ENCODE results near the gene GALNT2. TPM values are rescaled to one million over a fixed set of nuclear protein-coding genes. Genes with fewer than 3 reads are reported as not detected.

The GALNT2 gene
- total RNA-seq, 1 donor from 2014 or later, result 36.0 TPM

DNA sequence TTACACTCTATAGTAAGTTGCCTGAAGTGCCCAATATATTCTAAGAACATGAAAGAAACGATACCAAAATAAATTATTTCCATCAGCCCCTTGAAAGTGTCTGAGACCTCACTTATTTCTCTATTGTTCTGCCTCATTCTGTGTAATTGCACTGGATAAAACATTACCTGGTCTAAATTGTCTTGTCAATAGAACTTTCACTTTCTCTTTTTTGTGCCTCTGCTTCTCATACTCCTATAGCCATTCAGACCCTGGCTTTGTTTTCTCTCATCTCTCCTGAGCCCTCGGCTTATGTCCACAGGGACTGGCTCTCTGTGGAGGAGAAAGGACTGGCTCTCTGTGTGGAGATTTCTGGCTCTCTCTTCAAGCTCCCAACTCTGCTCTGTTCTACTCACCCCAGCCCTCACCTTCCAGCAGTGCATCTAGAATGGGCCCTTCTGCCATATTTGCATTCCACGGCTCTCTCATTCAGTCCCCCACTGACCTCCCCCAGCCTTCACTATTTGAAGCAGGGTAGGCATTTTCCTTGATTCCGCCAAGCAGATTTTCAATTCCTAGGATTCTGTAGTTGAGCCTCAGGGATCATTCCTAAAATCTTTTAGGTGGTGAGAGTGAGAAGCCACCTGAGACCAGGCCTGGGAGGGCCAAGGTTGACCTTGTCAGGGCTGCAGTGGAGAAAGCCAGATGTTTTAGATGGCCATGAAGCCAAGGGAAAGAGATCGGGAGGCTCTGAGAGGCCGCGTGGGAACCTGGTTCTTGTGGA lies 15.9 kb upstream of the GALNT2 start:
- H3K27ac ChIP-seq (ENCODE audit: low read depth, low read length), result no peak overlapping the region
- peaks cover 3 to 13% (median 3%) of the 10 kb centered on the region in 3 donors for H3K4me1 ChIP-seq (ENCODE audit: control insufficient read depth in 3 of 3, insufficient read depth in 3 of 3, low read length in 3 of 3)
- H3K27me3 ChIP-seq (ENCODE audit: control insufficient read depth in 3 of 3, insufficient read depth in 3 of 3, low read length in 3 of 3), result peaks cover 0 to 1% (median 0%) of the 10 kb centered on the region in 3 donors
- H3K9me3 ChIP-seq (ENCODE audit: control insufficient read depth in 3 of 3, low read length in 3 of 3), result no peaks in the 10 kb centered on the region
- H3K4me3 ChIP-seq (ENCODE audit: low read length in 3 of 3), result no peak overlapping the region
- H3K9ac ChIP-seq (ENCODE audit: low read depth in 1 of 3, low read length in 3 of 3), result no peak overlapping the region
- no peaks in the 10 kb centered on the region for H3K36me3 ChIP-seq (ENCODE audit: control insufficient read depth in 3 of 3, insufficient read depth in 3 of 3, low read length in 3 of 3)

DNA sequence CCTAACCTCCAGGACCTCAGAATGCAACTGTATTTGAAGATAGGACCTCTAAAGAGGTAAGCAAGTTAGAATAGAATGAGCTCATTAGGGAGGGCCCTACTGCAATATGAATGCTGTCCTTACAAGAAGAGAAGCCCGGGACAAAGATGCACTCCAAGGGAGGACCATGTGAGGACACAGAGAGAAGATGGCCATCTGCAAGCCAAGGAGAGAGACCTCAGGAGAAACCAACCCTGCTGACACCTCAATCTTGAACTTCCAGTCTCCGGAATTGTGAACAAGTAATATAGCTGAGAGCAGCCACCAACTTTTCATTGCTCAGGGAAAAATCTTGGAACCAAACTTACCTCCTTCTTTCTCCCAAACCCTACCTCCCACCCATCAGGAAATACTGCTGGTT lies 15.0 kb upstream of the GALNT2 start:
- no peak overlapping the region for H3K4me3 ChIP-seq (ENCODE audit: low read length in 3 of 3)
- no peaks in the 10 kb centered on the region for H3K36me3 ChIP-seq (ENCODE audit: control insufficient read depth in 3 of 3, insufficient read depth in 3 of 3, low read length in 3 of 3)
- no peaks in the 10 kb centered on the region for H3K27me3 ChIP-seq (ENCODE audit: control insufficient read depth in 3 of 3, insufficient read depth in 3 of 3, low read length in 3 of 3)
- no peak overlapping the region for H3K9ac ChIP-seq (ENCODE audit: low read depth in 1 of 3, low read length in 3 of 3)
- H3K4me1 ChIP-seq (ENCODE audit: control insufficient read depth in 3 of 3, insufficient read depth in 3 of 3, low read length in 3 of 3), result peaks cover 3 to 13% (median 3%) of the 10 kb centered on the region in 3 donors
- no peaks in the 10 kb centered on the region for H3K9me3 ChIP-seq (ENCODE audit: control insufficient read depth in 3 of 3, low read length in 3 of 3)
- H3K27ac ChIP-seq (ENCODE audit: low read depth, low read length), result no peak overlapping the region

DNA sequence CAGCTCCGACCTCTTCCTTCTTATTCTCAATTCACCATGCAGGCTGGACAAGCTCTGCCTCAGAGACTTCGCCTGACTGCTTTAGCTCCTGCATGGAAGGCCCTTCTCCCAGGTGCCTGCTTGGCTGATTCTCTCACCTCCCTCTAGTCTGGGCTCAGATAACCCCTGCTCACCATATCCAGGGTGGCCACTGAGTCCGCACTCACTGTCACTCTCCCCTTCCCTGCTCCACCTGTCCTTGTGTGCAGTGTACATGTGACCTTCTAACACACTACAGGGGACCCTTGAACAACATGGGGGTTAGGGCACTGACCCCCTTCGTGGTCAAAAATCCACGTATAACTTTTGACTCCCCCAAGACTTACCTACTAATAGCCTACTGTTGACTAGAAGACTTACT lies 14.4 kb upstream of the GALNT2 start:
- H3K27me3 ChIP-seq (ENCODE audit: control insufficient read depth in 3 of 3, insufficient read depth in 3 of 3, low read length in 3 of 3), result no peaks in the 10 kb centered on the region
- no peaks in the 10 kb centered on the region for H3K9me3 ChIP-seq (ENCODE audit: control insufficient read depth in 3 of 3, low read length in 3 of 3)
- H3K36me3 ChIP-seq (ENCODE audit: control insufficient read depth in 3 of 3, insufficient read depth in 3 of 3, low read length in 3 of 3), result no peaks in the 10 kb centered on the region
- H3K27ac ChIP-seq (ENCODE audit: low read depth, low read length), result no peak overlapping the region
- H3K9ac ChIP-seq (ENCODE audit: low read depth in 1 of 3, low read length in 3 of 3), result no peak overlapping the region
- peaks cover 3 to 13% (median 3%) of the 10 kb centered on the region in 3 donors for H3K4me1 ChIP-seq (ENCODE audit: control insufficient read depth in 3 of 3, insufficient read depth in 3 of 3, low read length in 3 of 3)
- no peak overlapping the region for H3K4me3 ChIP-seq (ENCODE audit: low read length in 3 of 3)

DNA sequence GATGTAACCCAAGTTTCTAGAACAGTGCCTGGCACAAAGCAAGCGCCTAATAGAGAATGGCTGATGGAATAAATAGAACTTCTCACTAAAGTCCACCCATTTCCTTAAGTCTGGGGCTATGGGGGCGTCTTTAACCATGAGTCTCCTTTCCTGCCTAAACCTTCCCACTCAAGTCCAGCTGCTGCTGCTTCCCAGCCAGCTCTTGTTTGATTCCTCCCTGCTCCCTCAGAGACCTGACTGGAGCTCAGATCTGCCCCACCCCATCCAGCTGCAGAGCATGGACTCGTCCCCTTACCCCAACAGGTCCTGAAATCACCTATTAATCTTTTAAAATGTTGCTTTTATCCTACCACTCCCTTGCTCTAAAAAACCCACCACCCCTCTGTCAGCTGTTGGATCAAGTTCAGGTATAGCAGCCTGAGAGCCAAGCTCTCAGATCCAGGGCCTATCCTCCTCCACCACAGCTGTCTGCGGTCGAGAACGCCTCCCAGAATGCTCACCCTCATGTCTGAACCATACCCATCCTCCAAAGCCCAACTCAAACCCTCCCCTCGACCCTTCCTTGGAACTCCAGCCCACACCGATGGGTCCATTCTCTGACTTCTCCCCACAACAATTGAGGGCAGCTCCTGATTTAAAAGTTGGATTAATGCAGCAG lies 12.8 kb upstream of the GALNT2 start:
- Histone ChIP-seq H3K4me1 (ENCODE audit: control insufficient read depth in 3 of 3, insufficient read depth in 3 of 3, low read length in 3 of 3) (peaks cover 0 to 2% (median 0%) of the 10 kb centered on the region in 3 donors), H3K27ac (ENCODE audit: low read depth, low read length) (no peak overlapping the region), H3K9me3 (ENCODE audit: control insufficient read depth in 3 of 3, low read length in 3 of 3) (no peaks in the 10 kb centered on the region), H3K9ac (ENCODE audit: low read depth in 1 of 3, low read length in 3 of 3) (no peak overlapping the region), H3K27me3 (ENCODE audit: control insufficient read depth in 3 of 3, insufficient read depth in 3 of 3, low read length in 3 of 3) (no peaks in the 10 kb centered on the region), H3K4me3 (ENCODE audit: low read length in 3 of 3) (no peak overlapping the region), H3K36me3 (ENCODE audit: control insufficient read depth in 3 of 3, insufficient read depth in 3 of 3, low read length in 3 of 3) (no peaks in the 10 kb centered on the region)

DNA sequence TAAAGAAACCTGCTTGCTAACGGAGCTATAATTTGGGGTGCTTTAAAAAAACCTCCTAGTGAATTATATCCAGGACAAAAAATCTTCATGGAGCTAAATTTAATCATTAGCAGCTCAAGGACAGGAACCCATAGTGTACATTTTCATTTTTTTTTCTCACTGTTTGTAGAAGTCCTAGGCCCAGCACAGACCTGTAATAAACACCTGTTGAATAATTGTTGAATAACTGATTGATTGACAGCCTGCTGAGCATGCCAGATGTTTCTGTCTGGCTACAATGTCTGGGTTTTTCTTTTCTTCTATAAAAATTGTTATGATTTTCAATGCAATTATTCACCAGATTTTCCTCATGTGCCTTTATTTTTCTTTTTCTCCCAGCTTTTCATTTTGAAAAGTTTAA lies 10.9 kb upstream of the GALNT2 start:
- no peaks in the 10 kb centered on the region for H3K36me3 ChIP-seq (ENCODE audit: control insufficient read depth in 3 of 3, insufficient read depth in 3 of 3, low read length in 3 of 3)
- H3K27ac ChIP-seq (ENCODE audit: low read depth, low read length), result no peak overlapping the region
- peaks cover 0 to 2% (median 0%) of the 10 kb centered on the region in 3 donors for H3K9me3 ChIP-seq (ENCODE audit: control insufficient read depth in 3 of 3, low read length in 3 of 3)
- H3K9ac ChIP-seq (ENCODE audit: low read depth in 1 of 3, low read length in 3 of 3), result no peak overlapping the region
- H3K4me3 ChIP-seq (ENCODE audit: low read length in 3 of 3), result no peak overlapping the region
- no peaks in the 10 kb centered on the region for H3K4me1 ChIP-seq (ENCODE audit: control insufficient read depth in 3 of 3, insufficient read depth in 3 of 3, low read length in 3 of 3)
- H3K27me3 ChIP-seq (ENCODE audit: control insufficient read depth in 3 of 3, insufficient read depth in 3 of 3, low read length in 3 of 3), result no peaks in the 10 kb centered on the region

DNA sequence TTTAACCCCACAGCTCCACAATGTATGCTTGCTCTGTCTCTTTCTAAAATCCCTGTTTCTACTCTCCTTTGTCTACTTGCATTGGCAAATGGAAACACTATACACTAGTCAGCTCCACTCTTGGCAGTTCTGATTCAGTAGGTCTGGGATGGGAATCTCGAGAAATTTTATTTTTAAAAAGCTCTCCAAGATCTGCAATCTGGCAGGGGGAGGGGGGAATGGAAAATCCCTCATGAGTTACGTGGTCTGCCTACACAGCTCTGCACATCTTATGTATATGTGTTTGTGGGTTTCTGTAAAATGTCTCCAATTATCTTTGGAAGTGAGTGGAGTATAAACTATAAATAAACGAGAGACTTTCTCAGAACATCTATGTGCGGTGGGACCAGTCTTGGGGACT lies 9.9 kb upstream of the GALNT2 start:
- H3K9ac ChIP-seq (ENCODE audit: low read depth in 1 of 3, low read length in 3 of 3), result no peak overlapping the region
- no peaks in the 10 kb centered on the region for H3K36me3 ChIP-seq (ENCODE audit: control insufficient read depth in 3 of 3, insufficient read depth in 3 of 3, low read length in 3 of 3)
- H3K27me3 ChIP-seq (ENCODE audit: control insufficient read depth in 3 of 3, insufficient read depth in 3 of 3, low read length in 3 of 3), result no peaks in the 10 kb centered on the region
- no peaks in the 10 kb centered on the region for H3K4me1 ChIP-seq (ENCODE audit: control insufficient read depth in 3 of 3, insufficient read depth in 3 of 3, low read length in 3 of 3)
- H3K9me3 ChIP-seq (ENCODE audit: control insufficient read depth in 3 of 3, low read length in 3 of 3), result peaks cover 0 to 2% (median 0%) of the 10 kb centered on the region in 3 donors
- H3K4me3 ChIP-seq (ENCODE audit: low read length in 3 of 3), result no peak overlapping the region
- no peak overlapping the region for H3K27ac ChIP-seq (ENCODE audit: low read depth, low read length)

DNA sequence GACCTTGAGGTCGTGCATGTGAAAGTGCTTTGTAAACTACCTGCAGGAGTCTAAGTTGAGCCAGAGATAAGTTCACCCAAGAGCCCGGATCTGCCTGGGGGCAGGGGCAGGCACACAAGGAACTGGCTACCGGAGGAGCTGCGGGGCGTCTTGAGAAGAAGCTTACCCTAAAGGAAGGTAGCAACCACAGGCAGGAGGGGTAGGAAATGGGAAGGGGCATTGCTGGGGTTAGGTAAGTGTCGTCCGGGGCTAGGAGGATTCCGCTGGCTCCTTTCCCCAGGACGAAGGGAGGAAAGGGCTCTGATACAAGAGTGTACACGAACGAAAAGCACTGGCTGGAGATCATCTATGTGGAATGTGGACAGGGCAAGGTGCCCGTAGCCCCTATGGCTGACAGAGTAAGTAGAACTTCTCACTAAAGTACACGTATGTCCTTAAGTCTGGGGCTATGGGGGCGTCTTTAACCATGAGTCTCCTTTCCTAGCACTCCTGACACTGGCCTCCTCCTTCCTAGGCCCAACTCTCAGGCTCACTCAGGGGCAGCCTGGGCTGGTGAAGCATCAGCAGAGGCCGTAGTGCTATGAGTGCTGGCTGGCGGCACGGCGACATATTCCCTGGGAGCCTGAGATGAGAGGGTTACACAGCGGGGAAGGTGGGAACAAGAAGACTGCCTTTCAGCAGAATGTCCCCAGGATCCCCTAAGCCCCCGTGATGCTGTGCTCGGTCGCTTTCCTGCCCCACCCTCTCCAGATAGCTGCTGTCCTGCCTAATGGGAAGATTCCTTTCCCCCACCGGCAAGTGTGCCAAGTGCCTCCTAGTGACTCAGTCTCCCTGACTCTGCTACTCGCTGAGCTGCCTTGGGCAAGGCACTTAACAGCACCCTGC lies 9.1 kb upstream of the GALNT2 start:
- Histone ChIP-seq H3K27ac (ENCODE audit: low read depth, low read length) (no peak overlapping the region), H3K36me3 (ENCODE audit: control insufficient read depth in 3 of 3, insufficient read depth in 3 of 3, low read length in 3 of 3) (no peaks in the 10 kb centered on the region), H3K4me3 (ENCODE audit: low read length in 3 of 3) (no peak overlapping the region), H3K27me3 (ENCODE audit: control insufficient read depth in 3 of 3, insufficient read depth in 3 of 3, low read length in 3 of 3) (no peaks in the 10 kb centered on the region), H3K4me1 (ENCODE audit: control insufficient read depth in 3 of 3, insufficient read depth in 3 of 3, low read length in 3 of 3) (no peaks in the 10 kb centered on the region), H3K9ac (ENCODE audit: low read depth in 1 of 3, low read length in 3 of 3) (no peak overlapping the region), H3K9me3 (ENCODE audit: control insufficient read depth in 3 of 3, low read length in 3 of 3) (peaks cover 0 to 2% (median 2%) of the 10 kb centered on the region in 3 donors)

DNA sequence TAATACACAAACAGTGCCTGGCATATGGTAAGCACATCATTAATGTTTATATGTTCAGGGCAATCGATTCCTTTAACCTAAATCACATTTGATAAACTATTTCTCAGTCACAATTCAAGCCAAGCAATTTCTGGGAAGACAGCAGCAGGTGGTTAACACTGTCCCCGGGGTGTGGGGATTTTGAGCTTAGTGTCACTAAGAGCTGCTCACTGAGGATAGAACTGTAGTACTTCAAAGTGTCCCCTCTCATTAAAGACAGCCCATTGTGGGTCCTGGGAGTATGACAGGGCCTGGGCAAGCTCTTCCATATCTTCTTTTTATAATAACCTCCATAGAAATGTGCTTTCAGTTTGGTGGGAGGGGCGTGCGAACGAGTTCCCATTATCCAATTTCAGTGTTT lies 8.4 kb upstream of the GALNT2 start:
- Histone ChIP-seq H3K27me3 (ENCODE audit: control insufficient read depth in 3 of 3, insufficient read depth in 3 of 3, low read length in 3 of 3) (no peaks in the 10 kb centered on the region), H3K27ac (ENCODE audit: low read depth, low read length) (no peak overlapping the region), H3K4me1 (ENCODE audit: control insufficient read depth in 3 of 3, insufficient read depth in 3 of 3, low read length in 3 of 3) (no peaks in the 10 kb centered on the region), H3K9ac (ENCODE audit: low read depth in 1 of 3, low read length in 3 of 3) (no peak overlapping the region), H3K36me3 (ENCODE audit: control insufficient read depth in 3 of 3, insufficient read depth in 3 of 3, low read length in 3 of 3) (no peaks in the 10 kb centered on the region), H3K9me3 (ENCODE audit: control insufficient read depth in 3 of 3, low read length in 3 of 3) (peaks cover 0 to 2% (median 2%) of the 10 kb centered on the region in 3 donors), H3K4me3 (ENCODE audit: low read length in 3 of 3) (no peak overlapping the region)

DNA sequence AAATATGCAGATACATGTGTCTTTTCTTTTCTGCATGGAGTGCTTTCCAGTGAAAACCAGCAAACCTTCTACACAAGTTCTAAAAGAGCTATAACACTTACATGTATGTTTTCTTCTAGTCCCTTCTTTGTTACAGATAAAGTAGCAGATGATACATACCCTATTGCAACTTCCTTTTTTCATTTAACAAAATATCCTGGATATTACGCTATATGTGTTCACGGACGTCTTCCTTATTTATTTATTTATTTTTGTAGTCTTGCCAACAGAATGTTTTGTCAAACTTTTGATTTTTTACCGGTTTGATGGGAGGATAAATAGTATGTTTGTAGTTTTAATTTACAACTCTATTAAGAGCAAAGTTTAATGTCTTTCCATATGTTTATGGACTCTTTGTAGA lies 5.2 kb upstream of the GALNT2 start:
- Histone ChIP-seq H3K9me3 (ENCODE audit: control insufficient read depth in 3 of 3, low read length in 3 of 3) (peaks cover 0 to 2% (median 2%) of the 10 kb centered on the region in 3 donors), H3K9ac (ENCODE audit: low read depth in 1 of 3, low read length in 3 of 3) (no peak overlapping the region), H3K27me3 (ENCODE audit: control insufficient read depth in 3 of 3, insufficient read depth in 3 of 3, low read length in 3 of 3) (no peaks in the 10 kb centered on the region), H3K4me1 (ENCODE audit: control insufficient read depth in 3 of 3, insufficient read depth in 3 of 3, low read length in 3 of 3) (peaks cover 3 to 7% (median 3%) of the 10 kb centered on the region in 3 donors), H3K4me3 (ENCODE audit: low read length in 3 of 3) (no peak overlapping the region), H3K36me3 (ENCODE audit: control insufficient read depth in 3 of 3, insufficient read depth in 3 of 3, low read length in 3 of 3) (no peaks in the 10 kb centered on the region), H3K27ac (ENCODE audit: low read depth, low read length) (no peak overlapping the region)

Data from skeletal muscle tissue (tissue), 4 donors.